IPS-NIHi11 (cell line): Measurements from ENCODE around the gene OGFOD3.
"Not testable (repeated sequence)": the region's sequence is repeated elsewhere in the genome, so short reads cannot be mapped to it uniquely, and the experiment has no call there.

ENCODE experiments used
- DNase-seq: peaks from one replicate; pipeline ENCODE4 v3.0.0; 2012; ENCODE audit warnings: mixed read lengths, low spot score

Gene OGFOD3

GRCh38 chr17:82386881-82387704 lies 31.3 kb downstream of the OGFOD3 start:
- DNase-seq: no peak

GRCh38 chr17:82386255-82386831 lies 32.0 kb downstream of the OGFOD3 start:
- no peak for DNase-seq

GRCh38 chr17:82385559-82386254 lies 32.7 kb downstream of the OGFOD3 start:
- no peak for DNase-seq

GRCh38 chr17:82384730-82385481 lies 33.5 kb downstream of the OGFOD3 start:
- DNase-seq: peak; percentile 75

- DNase-seq: no peak
These were observed 34.2 kb downstream of the OGFOD3 start for GRCh38 chr17:82384051-82384729.

- no peak for DNase-seq
These were observed 35.0 kb downstream of the OGFOD3 start for GRCh38 chr17:82383411-82383810.

GRCh38 chr17:82382933-82383255 lies 35.5 kb downstream of the OGFOD3 start:
- no peak for DNase-seq

GRCh38 chr17:82382220-82382932 lies 36.0 kb downstream of the OGFOD3 start:
- not testable (repeated sequence) for DNase-seq

- DNase-seq: not testable (repeated sequence)
These were observed 36.7 kb downstream of the OGFOD3 start for GRCh38 chr17:82381703-82382009.

GRCh38 chr17:82380860-82381702 lies 37.3 kb downstream of the OGFOD3 start:
- DNase-seq: no peak

- DNase-seq: no peak
These were observed 39.7 kb downstream of the OGFOD3 start for GRCh38 chr17:82378741-82379021.

GRCh38 chr17:82377924-82378740 lies 40.3 kb downstream of the OGFOD3 start:
- no peak for DNase-seq

- not testable (repeated sequence) for DNase-seq
These were observed 41.1 kb downstream of the OGFOD3 start for GRCh38 chr17:82377294-82377693.

- peak; percentile 9 for DNase-seq
These were observed 42.2 kb downstream of the OGFOD3 start for GRCh38 chr17:82376042-82376730.

GRCh38 chr17:82375359-82376041 lies 42.9 kb downstream of the OGFOD3 start:
- no peak for DNase-seq

GRCh38 chr17:82374626-82375331 lies 43.6 kb downstream of the OGFOD3 start:
- DNase-seq: peak; percentile 73

GRCh38 chr17:82373731-82374625 lies 44.4 kb downstream of the OGFOD3 start:
- peak; percentile 24 for DNase-seq
